HepG2 (cell line): Measurements from ENCODE around the gene C14orf119. TPM values are rescaled to one million over a fixed set of nuclear protein-coding genes. Genes with fewer than 3 reads are reported as not detected.

ENCODE experiments used
- FOXM1 ChIP-seq: sonication (generic); formaldehyde crosslinking; IDR thresholded peaks from 2 replicates; pipeline ENCODE4 v1.5.0; 2020; ENCODE audit warnings: missing genetic modification reagents
- JDP2 ChIP-seq: sonication (generic); formaldehyde crosslinking; IDR thresholded peaks from 2 replicates; pipeline ENCODE4 v1.8.1; 2022; ENCODE audit warnings: missing genetic modification reagents, borderline replicate concordance
- MBNL3 ChIP-seq: fragments of 250-450 bp; sonication (Bioruptor Pico); conservative IDR thresholded peaks from 2 replicates; pipeline ENCODE4 v1.8.0; 2022; ENCODE audit warnings: mild to moderate bottlenecking, inconsistent platforms
- MLLT10 ChIP-seq: sonication (generic); formaldehyde crosslinking; IDR thresholded peaks from 2 replicates; pipeline ENCODE4 v1.4.0; 2020; ENCODE audit warnings: missing genetic modification reagents
- PTBP1 ChIP-seq: fragments of 200-400 bp; formaldehyde crosslinking; IDR thresholded peaks from 2 replicates; pipeline ENCODE4 v1.6.1; 2018; ENCODE audit warnings: low read length, low read depth; ENCODE audit not compliant: poor library complexity, severe bottlenecking
- TBL1XR1 ChIP-seq: fragments of 150-350 bp; IDR thresholded peaks from 2 replicates; pipeline ENCODE4 v1.6.1; 2014; ENCODE audit warnings: borderline replicate concordance, low read length; ENCODE audit not compliant: partially characterized antibody
- TBP ChIP-seq: sonication (generic); formaldehyde crosslinking; IDR thresholded peaks from 2 replicates; pipeline ENCODE4 v1.5.0; 2020; ENCODE audit warnings: missing genetic modification reagents
- ZC3H13 ChIP-seq: sonication (generic); formaldehyde crosslinking; IDR thresholded peaks from 2 replicates; pipeline ENCODE4 v1.8.1; 2023; ENCODE audit warnings: mild to moderate bottlenecking, missing genetic modification reagents, moderate library complexity
- ZNF3 ChIP-seq: IDR thresholded peaks from 2 replicates; pipeline ENCODE4 v1.7.0; 2017; ENCODE audit warnings: inconsistent platforms
- ZNF333 ChIP-seq: sonication (generic); formaldehyde crosslinking; IDR thresholded peaks from 2 replicates; pipeline ENCODE4 v1.4.0; 2020; ENCODE audit warnings: mild to moderate bottlenecking, missing genetic modification reagents, borderline replicate concordance
- ZNF33B ChIP-seq: sonication (generic); formaldehyde crosslinking; IDR thresholded peaks from 2 replicates; pipeline ENCODE4 v1.5.1; 2020; ENCODE audit warnings: mild to moderate bottlenecking, missing genetic modification reagents
- ZNF777 ChIP-seq: sonication (generic); formaldehyde crosslinking; IDR thresholded peaks from 2 replicates; pipeline ENCODE4 v1.4.0; 2020; ENCODE audit warnings: missing genetic modification reagents
- polyA plus RNA-seq, 8 experiments: library from polyadenylated mRNA; depleted of rRNA in 3 of 8; stranded (reverse) in 7 of 8; unstranded in 1 of 8; fragments of >200 nt; fragmentation: Illumina TruSeq in 4 of 8; extraction: Trizol in 4 of 8; gene quantifications; 2 replicates each; pipeline versions ENCODE4 v1.2.1 to v1.2.3, GENCODE V29; 2011 to 2016; ENCODE audit warnings: low read depth in 4 of 8, missing spikeins in 1 of 8, mixed read lengths in 1 of 8; ENCODE audit not compliant: insufficient read depth in 1 of 8
- total RNA-seq, 5 experiments: library from RNA; depleted of rRNA; stranded (reverse); fragments of >200 nt; fragmentation: Illumina TruSeq; extraction: Trizol; gene quantifications; 2 replicates each; pipeline ENCODE4 v1.2.3, GENCODE V29; 2016; ENCODE audit warnings: low read depth in 1 of 5
- TF ChIP-seq, protein P1 (sequence below): sonication (generic); formaldehyde crosslinking; IDR thresholded peaks from 2 replicates; pipeline ENCODE4 v1.8.0; 2022; ENCODE audit warnings: missing genetic modification reagents, mild to moderate bottlenecking, borderline replicate concordance
- TF ChIP-seq, protein P2 (sequence below): sonication (generic); formaldehyde crosslinking; IDR thresholded peaks from 2 replicates; pipeline ENCODE4 v1.4.0; 2020; ENCODE audit warnings: missing genetic modification reagents
- TF ChIP-seq, protein P3 (sequence below): fragments of 450-650 bp; IDR thresholded peaks from 2 replicates; pipeline ENCODE4 v1.6.1; 2016
- TF ChIP-seq, protein P4 (sequence below): sonication (generic); formaldehyde crosslinking; IDR thresholded peaks from 2 replicates; pipeline ENCODE4 v1.5.0; 2020; ENCODE audit warnings: missing genetic modification reagents
- TF ChIP-seq, protein P5 (sequence below): sonication (generic); formaldehyde crosslinking; IDR thresholded peaks from 2 replicates; pipeline ENCODE4 v1.4.0; 2020; ENCODE audit warnings: mild to moderate bottlenecking, low read depth, missing genetic modification reagents

The C14orf119 gene
- total and polyA plus RNA-seq, 2 of the 13 experiments (the other 11 are each of a cell fraction or from before 2014, with no cell fraction given): 117 to 206 TPM

DNA sequence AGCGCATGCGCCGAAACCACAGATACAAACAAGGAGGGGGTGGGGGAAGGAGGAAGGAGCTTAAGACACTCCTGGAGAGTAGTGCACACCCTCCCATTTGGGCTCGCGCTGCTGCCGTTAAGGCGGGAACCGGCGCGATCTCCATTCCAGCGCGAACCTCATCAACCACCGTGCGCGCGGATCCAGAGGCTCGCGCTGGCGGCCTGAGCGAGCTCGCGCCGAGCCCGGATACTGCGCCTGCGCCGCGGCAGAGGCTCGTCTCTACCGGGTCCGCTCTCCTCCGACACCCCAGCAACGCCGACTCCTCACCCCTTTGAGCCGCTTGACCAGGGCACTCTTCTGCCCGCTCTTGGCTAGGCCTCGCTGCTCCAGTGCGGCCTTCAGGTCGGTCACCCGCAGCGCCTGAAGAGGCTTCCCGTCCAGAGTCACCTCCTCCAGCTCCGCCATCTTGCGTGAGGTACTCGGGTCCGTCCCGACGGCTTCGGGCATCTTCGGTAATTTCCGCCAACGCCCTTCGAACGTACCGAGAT lies 574 bp upstream of the C14orf119 start, which contains the start of gene ACIN1 (continued):
- TF ChIP-seq, protein P1, sequence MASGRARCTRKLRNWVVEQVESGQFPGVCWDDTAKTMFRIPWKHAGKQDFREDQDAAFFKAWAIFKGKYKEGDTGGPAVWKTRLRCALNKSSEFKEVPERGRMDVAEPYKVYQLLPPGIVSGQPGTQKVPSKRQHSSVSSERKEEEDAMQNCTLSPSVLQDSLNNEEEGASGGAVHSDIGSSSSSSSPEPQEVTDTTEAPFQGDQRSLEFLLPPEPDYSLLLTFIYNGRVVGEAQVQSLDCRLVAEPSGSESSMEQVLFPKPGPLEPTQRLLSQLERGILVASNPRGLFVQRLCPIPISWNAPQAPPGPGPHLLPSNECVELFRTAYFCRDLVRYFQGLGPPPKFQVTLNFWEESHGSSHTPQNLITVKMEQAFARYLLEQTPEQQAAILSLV (CRISPR knock-in tag): peak; percentile 100
- TF ChIP-seq ZNF3 (no peak), FOXM1 (peak; percentile 90), TBP (CRISPR knock-in tag) (peak; percentile 95; the same call in 1 of the 2 replicates), PTBP1 (peak; percentile 95), JDP2 (CRISPR knock-in tag) (no peak), ZC3H13 (CRISPR knock-in tag) (no peak), ZNF33B (CRISPR knock-in tag) (peak; percentile 98), MLLT10 (0 out of 2 replicates have a peak, but pooled peaks have one; percentile 69), ZNF333 (CRISPR knock-in tag) (peak; percentile 99), TBL1XR1 (no peak), ZNF777 (CRISPR knock-in tag) (peak; percentile 97), MBNL3 (CRISPR knock-in tag) (no peak)
- TF ChIP-seq, protein P2, sequence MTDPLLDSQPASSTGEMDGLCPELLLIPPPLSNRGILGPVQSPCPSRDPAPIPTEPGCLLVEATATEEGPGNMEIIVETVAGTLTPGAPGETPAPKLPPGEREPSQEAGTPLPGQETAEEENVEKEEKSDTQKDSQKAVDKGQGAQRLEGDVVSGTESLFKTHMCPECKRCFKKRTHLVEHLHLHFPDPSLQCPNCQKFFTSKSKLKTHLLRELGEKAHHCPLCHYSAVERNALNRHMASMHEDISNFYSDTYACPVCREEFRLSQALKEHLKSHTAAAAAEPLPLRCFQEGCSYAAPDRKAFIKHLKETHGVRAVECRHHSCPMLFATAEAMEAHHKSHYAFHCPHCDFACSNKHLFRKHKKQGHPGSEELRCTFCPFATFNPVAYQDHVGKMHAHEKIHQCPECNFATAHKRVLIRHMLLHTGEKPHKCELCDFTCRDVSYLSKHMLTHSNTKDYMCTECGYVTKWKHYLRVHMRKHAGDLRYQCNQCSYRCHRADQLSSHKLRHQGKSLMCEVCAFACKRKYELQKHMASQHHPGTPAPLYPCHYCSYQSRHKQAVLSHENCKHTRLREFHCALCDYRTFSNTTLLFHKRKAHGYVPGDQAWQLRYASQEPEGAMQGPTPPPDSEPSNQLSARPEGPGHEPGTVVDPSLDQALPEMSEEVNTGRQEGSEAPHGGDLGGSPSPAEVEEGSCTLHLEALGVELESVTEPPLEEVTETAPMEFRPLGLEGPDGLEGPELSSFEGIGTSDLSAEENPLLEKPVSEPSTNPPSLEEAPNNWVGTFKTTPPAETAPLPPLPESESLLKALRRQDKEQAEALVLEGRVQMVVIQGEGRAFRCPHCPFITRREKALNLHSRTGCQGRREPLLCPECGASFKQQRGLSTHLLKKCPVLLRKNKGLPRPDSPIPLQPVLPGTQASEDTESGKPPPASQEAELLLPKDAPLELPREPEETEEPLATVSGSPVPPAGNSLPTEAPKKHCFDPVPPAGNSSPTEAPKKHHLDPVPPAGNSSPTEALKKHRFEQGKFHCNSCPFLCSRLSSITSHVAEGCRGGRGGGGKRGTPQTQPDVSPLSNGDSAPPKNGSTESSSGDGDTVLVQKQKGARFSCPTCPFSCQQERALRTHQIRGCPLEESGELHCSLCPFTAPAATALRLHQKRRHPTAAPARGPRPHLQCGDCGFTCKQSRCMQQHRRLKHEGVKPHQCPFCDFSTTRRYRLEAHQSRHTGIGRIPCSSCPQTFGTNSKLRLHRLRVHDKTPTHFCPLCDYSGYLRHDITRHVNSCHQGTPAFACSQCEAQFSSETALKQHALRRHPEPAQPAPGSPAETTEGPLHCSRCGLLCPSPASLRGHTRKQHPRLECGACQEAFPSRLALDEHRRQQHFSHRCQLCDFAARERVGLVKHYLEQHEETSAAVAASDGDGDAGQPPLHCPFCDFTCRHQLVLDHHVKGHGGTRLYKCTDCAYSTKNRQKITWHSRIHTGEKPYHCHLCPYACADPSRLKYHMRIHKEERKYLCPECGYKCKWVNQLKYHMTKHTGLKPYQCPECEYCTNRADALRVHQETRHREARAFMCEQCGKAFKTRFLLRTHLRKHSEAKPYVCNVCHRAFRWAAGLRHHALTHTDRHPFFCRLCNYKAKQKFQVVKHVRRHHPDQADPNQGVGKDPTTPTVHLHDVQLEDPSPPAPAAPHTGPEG (CRISPR knock-in tag): peak; percentile 90
- TF ChIP-seq, protein P3, sequence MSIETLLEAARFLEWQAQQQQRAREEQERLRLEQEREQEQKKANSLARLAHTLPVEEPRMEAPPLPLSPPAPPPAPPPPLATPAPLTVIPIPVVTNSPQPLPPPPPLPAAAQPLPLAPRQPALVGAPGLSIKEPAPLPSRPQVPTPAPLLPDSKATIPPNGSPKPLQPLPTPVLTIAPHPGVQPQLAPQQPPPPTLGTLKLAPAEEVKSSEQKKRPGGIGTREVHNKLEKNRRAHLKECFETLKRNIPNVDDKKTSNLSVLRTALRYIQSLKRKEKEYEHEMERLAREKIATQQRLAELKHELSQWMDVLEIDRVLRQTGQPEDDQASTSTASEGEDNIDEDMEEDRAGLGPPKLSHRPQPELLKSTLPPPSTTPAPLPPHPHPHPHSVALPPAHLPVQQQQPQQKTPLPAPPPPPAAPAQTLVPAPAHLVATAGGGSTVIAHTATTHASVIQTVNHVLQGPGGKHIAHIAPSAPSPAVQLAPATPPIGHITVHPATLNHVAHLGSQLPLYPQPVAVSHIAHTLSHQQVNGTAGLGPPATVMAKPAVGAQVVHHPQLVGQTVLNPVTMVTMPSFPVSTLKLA: no peak
- TF ChIP-seq, protein P4, sequence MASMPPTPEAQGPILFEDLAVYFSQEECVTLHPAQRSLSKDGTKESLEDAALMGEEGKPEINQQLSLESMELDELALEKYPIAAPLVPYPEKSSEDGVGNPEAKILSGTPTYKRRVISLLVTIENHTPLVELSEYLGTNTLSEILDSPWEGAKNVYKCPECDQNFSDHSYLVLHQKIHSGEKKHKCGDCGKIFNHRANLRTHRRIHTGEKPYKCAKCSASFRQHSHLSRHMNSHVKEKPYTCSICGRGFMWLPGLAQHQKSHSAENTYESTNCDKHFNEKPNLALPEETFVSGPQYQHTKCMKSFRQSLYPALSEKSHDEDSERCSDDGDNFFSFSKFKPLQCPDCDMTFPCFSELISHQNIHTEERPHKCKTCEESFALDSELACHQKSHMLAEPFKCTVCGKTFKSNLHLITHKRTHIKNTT (CRISPR knock-in tag): 0 out of 2 replicates have a peak, but pooled peaks have one; percentile 93
- TF ChIP-seq, protein P5, sequence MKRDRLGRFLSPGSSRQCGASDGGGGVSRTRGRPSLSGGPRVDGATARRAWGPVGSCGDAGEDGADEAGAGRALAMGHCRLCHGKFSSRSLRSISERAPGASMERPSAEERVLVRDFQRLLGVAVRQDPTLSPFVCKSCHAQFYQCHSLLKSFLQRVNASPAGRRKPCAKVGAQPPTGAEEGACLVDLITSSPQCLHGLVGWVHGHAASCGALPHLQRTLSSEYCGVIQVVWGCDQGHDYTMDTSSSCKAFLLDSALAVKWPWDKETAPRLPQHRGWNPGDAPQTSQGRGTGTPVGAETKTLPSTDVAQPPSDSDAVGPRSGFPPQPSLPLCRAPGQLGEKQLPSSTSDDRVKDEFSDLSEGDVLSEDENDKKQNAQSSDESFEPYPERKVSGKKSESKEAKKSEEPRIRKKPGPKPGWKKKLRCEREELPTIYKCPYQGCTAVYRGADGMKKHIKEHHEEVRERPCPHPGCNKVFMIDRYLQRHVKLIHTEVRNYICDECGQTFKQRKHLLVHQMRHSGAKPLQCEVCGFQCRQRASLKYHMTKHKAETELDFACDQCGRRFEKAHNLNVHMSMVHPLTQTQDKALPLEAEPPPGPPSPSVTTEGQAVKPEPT: peak; percentile 97
